GM18909 (cell line): Measurements from ENCODE around the gene CPEB3.
"Not testable (repeated sequence)": the region's sequence is repeated elsewhere in the genome, so short reads cannot be mapped to it uniquely, and the experiment has no call there.

Source experiments
- ATAC-seq: cut with Tn5 transposase; IDR thresholded peaks from one replicate; pipeline ENCODE4 v1.9.1; 2021; ENCODE audit warnings: mild to moderate bottlenecking; ENCODE audit not compliant: unreplicated experiment, poor library complexity

CPEB3 gene

DNA sequence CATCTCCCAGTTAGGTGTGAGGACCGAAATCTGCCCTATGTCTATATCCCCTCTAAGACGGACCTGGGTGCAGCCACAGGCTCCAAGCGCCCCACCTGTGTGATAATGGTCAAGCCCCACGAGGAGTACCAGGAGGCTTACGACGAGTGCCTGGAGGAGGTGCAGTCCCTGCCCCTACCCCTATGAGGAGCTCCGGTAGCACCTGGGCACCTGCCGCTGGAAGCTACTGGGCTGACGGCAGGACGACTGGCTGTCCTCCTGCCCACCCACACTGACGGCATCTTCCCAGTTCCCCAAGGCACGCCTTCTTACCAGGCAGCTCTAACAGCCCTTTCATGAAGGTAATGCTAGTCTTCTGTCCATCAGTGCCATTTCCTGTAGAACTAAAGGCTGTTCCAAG is 74.3 kb downstream of the CPEB3 start:
- ATAC-seq = not testable (repeated sequence)

DNA sequence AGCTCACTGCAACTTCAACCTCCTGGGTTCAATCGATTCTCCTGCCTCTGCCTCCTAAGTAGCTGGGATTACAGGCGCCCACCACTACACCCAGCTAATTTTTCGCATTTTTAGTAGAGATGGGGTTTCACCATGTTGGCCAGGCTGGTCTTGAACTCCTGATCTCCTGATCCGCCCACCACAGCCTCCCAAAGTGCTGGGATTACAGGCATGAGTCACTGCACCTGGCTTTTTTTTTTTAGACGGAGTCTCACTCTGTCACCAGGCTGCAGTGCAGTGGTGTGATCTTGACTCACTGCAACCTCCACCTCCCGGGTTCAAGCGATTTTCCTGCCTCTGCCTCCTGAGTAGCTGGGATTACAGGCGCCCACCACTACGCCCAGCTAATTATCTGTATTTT is 75.7 kb downstream of the CPEB3 start:
- ATAC-seq = not testable (repeated sequence)

DNA sequence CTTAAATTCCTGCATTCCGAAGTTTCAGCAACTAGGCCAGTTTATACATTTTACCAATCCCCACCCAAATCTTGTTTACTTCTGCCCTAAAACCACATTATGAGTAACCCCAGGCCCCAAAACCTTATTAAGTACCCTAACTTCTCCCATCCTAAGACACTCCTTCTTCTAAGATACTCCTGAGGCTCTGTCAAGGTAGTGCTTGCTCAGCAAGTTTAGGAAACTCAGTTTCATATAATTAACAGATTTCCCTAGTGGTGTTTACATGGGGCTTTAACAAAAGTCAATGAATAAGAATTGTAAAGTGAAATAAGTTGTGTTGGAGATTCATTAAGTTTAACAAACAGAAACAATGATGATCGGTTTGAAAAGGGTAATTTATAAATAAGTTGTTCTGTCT is 77.8 kb downstream of the CPEB3 start:
- ATAC-seq = no peak

DNA sequence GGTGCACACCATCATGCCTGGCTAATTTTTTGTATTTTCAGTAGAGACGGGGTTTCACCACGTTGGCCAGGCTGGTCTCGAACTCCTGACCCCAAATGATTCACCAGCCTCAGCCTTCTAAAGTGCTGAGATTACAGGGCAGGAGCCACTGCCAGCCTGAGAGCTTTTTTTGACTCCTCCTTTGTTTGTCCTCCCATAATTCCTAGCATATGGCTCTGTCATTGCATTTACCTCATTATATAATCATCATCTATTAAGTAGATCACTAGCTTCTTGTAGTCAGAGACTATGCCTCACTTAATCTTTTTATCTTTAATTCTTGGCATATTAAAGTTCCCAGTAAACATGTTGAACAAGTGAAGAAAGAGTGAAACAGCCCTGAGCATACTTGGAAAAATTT is 82.1 kb downstream of the CPEB3 start:
- ATAC-seq = no peak

DNA sequence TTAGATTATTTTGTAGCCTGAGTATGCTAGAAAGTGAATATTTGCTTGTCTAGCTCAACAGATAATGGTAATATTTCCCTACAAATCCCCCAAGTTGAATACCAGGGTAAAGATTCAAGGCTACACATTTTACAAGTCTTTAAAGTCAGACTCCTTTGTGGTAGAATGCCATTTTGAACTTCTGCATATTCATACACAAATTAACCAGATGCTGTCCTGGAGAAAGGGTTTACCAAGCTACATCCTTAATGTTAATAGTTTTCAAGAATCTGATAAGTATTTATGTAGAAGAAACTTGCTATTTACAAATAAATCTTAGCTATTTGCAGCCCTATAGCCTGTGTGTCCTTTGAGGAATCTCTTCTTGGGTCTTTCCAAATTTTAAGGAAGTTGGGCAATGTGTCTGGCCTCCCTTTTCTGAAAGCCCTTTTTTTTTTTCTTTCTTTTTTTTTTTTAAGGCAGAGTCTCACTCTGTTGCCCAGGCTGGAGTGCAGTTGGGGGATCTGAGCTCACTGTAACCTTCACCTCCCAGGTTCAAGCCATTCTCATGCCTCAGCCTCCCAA is 82.6 kb downstream of the CPEB3 start:
- no peak for ATAC-seq

DNA sequence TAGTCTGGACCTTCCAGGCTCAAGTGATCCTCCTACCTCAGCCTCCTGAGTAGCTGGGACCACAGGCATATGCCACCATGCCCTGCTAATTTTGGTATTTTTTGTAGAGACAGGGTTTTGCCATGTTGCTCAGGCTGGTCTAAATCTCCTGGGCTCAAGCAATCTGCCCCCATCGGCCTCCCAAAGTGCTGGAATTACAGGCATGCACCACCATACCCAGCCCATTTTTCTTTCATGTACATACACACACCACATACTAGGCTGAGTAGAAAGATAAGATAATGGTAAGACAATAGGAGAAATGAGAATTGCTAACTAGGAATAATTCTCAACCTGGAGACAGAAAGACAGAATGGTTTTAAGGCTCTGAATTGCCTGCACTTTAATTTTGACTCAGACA is 83.8 kb downstream of the CPEB3 start:
- ATAC-seq = no peak

DNA sequence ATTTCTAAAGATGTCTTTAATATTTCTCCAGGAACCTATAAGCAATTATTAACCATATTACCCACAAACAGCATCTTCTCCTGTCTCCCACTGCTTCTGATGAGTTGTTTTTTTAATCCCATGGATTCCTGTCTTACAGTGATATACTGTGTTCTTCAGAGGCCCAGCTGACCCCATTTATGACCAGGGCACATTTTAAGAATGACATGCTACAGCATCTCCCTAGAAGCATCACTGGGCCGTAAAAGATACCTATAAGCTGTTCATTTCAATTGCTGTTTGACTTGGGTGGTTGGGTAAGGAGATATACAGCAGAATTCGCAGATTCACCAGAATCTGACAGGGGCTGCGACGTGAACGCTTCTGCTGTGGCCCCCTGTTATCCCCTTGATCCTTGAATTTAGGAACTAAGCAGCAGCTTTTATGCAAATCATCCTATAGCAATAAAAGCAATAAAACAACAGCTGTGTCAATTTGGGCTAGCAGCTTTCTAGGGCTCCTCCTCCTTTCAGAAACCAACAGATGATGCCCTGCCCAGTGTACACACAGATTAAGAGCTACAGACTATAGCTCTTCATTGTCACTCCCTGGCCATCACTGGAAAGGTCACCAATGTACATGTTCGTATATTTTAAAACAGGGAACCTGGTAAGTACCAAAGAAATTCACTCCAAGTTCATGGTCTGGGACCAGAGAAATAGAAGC is 86.8 kb downstream of the CPEB3 start:
- no peak for ATAC-seq

DNA sequence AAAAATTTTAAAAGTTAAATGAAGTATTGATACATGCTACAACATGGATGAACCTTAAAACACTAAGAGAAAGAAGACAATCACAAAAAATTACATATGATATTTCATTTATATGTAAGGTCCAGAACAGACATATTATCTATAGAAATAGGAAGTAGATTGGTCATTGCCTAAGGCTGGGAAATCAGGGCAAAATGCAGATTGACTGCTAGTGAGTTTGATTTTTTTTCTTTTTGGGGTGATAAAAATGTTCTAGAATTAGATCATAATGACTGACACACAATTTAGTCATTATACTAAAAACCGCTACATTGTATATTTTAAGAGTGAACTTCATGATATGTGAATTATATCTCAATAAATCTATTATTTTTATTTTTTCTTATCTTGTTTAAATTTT is 88.3 kb downstream of the CPEB3 start:
- ATAC-seq = no peak

DNA sequence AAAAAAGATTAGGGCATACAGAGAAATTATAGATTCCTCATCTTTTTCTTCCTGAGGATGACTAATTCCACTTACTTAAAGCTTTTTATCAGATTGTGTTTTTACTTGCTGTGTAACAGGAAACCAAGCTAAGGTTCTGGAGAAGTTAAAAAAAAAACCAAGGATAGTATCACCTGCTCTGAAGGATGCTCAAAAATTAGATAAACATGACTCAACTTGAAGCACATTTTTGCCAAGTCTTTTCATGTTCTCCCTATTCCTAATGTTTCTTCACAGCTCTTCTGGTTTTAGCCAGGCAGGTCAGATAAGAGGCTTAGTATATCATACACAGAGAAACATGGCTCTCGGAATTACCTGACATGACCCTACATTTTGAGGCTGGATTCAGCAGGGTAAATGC is 90.3 kb downstream of the CPEB3 start:
- ATAC-seq = no peak

DNA sequence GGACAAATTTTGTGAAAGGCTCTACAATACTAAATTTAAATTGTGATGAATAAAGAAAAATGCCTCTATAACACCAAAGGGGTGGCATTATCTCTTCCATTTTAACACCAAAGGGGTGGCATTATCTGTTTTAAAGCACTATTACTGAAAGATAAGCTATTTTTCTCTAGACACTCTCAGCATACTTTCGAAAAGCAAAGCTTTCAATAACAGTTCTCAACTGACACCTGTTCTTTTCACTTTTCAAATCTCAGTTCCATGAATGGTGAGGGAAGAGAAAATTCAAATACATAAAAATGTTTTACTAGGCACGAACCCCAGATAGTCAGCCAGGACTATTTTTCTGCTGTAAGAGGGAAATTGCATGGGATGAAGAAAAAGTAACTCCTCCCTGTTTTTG is 103.8 kb downstream of the CPEB3 start:
- peak; percentile 64 for ATAC-seq

DNA sequence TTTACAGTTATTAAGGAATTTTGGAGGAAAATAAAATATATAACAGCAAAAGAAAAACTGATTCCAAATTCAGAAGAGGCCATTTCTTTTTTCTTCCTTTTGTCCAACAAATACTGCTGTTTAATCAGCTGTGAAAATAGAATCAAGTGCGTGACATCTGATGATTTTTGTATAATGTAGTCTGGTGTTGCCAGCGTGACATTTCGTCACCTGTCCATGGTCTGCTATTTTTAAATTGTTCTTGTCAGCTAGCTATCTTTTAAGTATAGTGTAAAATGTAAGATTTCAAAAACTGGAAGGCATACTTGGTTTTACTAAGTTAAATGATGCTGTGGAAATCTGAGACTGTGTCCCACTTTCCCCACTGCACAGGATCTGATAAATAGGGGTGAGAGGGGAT is 105.9 kb downstream of the CPEB3 start:
- no peak for ATAC-seq

DNA sequence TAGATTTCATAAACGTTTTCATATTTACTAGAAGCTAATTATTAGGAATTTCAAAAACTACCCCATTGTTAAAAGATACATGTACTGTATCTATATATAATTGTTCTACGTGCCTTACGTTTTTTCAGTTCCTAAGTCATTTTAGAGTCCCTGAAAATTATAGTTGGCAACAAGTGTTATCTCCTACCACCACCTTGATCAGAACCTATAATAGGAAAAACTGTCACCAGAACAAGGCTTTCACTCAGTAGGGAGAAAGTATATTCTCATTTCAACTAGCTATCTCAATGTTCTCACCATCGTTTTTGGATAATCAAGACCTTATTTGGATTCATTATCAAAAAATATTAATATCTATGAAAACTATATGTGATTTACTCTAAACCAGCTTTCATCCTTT is 107.7 kb downstream of the CPEB3 start:
- no peak for ATAC-seq

DNA sequence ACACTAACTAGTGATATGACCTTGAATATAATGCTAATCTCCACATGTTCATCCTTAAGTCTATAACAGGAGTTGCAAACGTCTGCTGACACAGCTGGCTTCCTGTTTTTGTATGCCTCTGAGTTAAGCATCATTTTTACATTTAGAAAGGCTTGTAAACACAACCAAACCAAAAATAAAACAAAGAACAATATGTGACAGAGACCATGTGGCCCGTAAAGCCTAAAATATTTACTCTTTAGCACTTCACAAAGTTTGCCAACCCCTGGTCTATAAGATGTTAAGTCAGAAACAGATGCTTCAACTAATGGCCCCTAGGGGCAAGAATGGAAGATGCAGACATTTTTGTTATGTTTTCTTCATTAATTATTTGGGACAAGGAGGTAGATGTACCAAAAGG is 109.3 kb downstream of the CPEB3 start:
- ATAC-seq = no peak

DNA sequence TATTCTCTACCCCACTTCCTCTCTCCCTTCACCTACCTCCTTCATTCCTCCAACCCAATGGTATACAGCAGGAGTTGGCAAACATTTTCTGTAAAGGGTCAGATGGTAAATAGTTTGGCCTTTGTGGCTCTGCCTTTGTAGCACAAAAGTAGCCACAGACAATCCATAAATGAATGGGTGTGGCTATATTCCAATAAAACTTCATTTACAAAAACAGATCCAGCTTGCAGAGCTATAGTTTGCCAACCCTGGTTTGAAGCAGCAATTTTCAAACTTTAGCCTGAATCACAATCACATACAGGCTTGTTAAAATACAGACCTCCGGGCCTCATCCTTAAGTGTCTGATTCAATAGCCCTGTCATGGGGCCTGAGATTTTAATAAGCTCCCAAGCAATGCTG is 110.5 kb downstream of the CPEB3 start:
- no peak for ATAC-seq

DNA sequence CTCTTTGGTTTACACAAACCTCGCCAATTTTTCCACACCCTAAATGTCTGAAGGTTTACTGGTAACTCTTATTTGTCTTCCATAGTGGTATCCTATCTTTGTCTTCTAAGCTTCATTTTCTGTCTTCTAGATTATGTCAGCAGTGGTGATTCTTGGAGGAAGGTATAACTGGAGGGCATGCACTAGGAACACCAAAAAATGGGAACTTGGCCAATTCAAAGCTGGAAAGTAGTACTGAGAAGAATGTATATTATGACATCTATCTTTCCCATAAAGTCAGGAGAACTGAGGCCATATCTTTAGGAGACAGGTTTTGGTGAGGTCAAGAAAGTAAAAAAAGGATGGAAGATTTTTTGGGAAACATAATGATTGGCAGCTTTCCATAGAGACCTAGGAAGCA is 113.3 kb downstream of the CPEB3 start:
- ATAC-seq = no peak

DNA sequence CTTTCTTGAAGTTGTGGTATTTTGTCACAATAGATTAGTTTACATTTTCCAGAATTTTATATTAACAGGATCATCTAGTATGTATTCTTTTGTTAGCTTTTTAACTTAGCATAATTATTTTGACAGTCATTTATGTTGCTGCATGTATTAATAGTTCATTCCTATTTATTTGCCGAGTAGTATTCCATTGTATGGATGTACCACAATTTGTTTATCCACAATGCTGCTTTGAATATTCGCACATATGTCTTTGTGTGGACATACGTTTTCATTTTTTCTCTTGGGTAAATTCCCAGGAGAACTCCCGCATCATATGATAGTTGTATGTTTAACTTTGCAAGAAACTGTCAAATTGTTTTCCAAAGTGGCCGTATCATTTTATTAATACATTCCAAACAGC is 115.7 kb downstream of the CPEB3 start:
- ATAC-seq = no peak

DNA sequence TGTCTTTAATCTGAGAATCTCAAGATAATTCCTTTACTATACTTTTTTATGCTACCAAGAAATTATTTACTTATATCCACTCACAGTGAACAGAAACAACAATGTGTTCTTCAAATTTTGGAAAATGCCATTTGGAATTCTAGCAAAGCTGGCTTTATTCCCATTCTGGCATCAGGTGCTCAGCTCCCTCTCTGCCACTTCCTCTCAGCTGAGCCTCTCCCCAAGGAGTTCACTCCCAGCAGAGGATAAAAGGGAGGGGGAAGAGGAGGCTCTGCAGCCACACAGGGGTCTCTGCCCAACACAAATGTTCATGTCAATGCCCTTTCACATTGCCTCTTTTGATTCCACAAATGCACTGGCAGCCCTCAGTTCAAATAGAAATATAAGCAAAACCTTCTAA is 116.9 kb downstream of the CPEB3 start:
- no peak for ATAC-seq

DNA sequence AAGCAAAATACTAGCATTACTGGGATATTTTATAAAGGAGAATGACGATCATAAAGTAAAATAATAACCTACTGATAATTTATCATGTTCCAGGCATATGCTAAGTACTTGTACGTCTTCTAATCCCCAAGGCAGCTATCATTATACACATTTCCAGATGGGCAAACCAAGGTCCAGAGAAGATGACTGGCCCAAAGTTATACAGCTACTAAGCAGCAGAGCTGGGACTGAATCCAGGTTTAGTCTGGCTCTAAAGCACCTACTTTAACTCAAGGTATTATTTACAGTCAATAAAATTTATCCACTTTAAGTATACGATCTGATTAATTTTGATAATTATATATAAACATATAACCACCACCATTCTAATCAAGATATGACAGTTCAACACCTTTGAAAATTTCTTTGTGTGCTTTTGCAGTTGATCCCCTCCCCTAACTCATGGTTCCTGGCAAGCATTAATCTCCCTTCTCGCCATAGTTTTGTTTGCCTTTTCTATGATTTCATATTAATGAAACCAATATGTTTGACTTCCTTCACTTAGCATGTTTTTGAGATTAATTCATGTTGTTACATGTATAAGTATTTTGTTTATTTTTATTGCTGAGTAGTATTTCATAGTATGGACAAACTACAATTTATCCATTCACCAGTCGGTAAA is 126.7 kb downstream of the CPEB3 start:
- ATAC-seq = no peak

DNA sequence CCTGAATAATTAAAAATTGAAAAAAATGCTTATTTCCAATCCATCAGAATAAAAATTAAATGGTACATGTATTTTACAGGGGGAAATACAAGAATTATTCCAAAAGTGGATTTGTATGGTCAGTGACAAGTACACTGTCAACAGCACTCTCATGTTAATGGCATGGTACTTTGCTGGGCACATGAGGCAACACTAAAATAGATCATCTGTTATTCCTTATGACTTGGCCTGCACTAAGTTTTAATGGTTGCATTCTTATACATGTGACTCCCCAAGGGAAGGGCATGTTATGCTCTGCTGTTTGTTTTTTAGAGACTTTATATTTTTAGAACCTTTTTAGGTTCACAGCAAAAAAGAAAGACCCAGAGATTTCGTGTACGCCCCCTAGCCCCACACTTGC is 128.3 kb downstream of the CPEB3 start:
- no peak for ATAC-seq

DNA sequence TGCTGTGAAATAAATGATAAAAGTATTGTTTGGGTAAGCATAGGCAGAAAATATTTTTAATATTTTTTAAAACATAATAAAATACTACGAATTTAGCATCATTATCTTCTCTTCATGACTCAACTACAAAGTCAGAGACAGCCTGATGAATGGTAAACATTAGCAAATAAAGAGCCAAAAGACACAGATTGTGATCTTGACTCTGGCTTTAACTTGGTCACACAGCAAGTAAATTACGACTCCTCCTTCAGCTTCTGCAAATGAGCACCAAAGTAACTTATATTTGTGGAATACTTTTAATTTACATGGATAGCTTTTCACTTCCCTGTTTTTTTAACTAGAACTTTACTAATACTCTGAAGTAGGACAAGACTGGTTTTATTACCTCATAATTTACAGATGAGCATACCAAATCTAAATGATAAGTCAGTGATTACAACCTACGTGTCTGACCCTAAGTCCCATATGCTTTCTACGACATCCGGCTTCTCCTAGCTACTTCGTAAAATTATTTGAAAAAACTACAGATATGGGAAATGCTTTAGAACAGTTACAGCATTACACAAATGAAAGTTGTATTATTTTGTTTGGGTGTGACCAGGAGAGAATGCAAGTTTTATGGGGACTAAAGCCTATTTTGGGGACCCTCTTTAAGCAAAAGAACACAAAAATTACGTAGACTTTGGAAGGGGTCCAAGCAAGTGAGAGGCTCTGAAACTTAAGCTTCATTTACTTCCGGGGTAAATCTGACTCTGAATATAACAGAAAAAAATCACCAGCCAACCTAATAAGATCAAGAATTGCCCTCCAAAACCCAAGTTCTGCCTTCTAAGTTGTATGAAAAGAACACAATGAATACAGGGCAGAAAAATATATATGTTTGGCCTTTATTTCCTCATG is 133.8 kb downstream of the CPEB3 start:
- ATAC-seq = no peak

DNA sequence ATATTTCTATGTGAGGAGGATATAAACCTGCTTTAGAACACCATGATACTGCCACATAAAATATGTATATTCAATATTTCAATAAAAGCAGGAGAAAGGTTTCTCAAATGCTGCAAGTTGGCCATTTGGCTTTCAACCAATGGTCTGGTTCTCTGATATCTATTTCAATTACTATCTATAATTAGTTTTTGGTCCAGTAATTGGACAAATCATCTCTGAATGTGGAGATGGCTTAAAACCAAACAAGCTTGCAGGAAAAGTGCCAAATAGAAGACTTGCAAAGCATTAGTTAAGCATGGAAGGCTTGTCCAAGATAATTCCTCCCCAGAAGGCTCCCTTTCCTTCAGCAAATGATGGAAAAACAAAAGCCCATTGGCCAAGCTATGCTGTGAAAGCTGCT is 140.1 kb downstream of the CPEB3 start:
- no peak for ATAC-seq
